ENCODE data around the gene TGM2.

Gene TGM2

DNA sequence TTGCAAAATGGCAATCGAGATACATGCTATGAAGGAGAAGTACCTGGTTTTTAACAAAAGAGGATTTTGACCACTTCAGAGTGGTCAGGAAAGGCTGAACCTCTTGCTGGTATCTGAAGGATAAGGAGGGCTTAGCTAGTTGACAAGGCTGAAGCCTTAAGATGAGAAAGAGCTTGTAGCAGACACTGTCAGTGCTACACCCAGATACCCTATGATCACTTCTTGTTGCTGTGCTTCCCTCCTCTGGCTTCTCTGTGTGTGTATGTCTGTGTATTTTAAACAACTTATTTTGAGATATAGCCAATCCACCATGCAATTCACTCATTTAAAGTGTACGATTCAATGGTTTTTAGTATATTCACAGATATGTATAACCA, 38.9 kb upstream of the TGM2 start:
- TF ChIP-seq GATA3 (IDR thresholded peaks at IDR 0.05; ENCODE audit: low read depth, low read length) (no peak), GATA2 (IDR thresholded peaks at IDR 0.05; ENCODE audit: low read depth, low read length) (no peak)

DNA sequence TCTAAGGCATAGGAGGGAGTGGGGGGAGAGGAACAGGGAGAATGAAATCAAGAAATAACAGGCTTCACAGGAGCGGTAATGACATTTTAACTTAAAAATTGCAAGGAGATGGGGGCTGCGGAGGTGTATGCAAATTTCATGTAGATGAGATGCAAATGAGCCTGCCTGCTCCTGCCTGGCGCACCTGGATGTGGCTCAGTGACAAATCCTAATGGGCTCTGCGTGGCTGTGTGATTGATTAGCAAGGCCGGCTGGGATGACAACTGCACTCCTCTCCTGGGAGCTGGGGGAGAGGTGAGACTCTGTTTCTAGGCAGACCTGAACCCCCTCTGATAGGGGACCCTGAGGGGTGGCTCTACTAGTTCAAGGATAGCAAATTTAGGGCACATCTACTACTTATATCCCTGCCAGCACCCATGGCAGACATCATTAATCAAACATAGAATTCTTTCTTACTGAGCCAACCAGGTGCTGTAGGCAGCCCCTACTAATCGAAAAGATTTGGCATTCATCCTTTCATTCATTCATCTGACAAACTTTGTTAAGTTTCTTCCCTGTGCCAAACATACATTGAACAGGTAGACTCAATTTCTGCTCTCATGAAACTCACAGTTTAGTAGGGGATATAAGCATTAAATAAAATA, 38.4 kb upstream of the TGM2 start:
- TF ChIP-seq GATA3 (IDR thresholded peaks at IDR 0.05; ENCODE audit: low read depth, low read length) (no peak), GATA2 (IDR thresholded peaks at IDR 0.05; ENCODE audit: low read depth, low read length) (no peak)

GRCh38 chr20:38202982-38203293, 37.9 kb upstream of the TGM2 start:
- TF ChIP-seq GATA3 (IDR thresholded peaks at IDR 0.05; ENCODE audit: low read depth, low read length) (no peak), GATA2 (IDR thresholded peaks at IDR 0.05; ENCODE audit: low read depth, low read length) (no peak)

- no peak for TF ChIP-seq GATA2 (IDR thresholded peaks at IDR 0.05; ENCODE audit: low read depth, low read length)
Measured at GRCh38 chr20:38202153-38202981, 37.3 kb upstream of the TGM2 start.

DNA sequence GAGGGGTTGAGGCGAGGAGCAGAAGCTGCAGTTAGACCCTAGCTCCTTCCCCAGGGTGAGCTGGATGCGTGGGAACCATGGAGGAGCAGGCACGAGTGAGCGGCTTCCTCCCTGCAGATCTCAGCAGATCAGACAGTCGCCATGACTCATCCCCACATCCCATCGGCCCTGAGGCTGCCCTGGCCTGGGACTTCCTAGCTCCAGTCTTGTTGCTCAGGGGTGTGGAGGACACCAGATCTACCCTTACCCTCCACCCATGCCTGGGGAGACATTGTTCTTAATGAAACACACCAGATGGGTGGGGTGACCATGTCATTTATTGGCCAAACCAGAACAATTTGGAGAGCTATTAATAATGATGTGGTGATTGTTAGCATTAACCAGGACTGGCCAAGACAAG, 36.3 kb upstream of the TGM2 start:
- TF ChIP-seq GATA2 (IDR thresholded peaks at IDR 0.05; ENCODE audit: low read depth, low read length) (no peak), GATA3 (IDR thresholded peaks at IDR 0.05; ENCODE audit: low read depth, low read length) (no peak)

DNA sequence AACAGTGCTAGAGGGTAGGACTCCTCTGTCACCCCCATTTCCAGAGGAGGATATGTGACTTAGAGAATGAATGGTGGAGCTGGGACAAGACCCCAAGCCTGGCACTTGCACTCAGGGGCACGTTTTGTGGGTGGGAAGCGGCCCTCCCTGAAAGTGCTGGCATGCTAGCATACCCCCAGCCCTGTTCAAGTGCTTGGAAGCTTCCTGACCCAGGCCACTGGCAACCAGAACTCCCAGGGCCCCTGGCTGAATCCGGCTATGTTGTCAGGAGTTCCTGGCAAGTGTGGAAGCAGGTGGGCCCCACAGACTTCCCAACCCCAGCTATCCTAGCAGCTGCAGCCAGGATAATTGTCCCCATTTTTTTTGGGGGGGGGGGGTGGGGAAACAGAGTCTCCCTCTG, 35.6 kb upstream of the TGM2 start:
- no peak for TF ChIP-seq GATA3 (IDR thresholded peaks at IDR 0.05; ENCODE audit: low read depth, low read length)
- TF ChIP-seq GATA2 (IDR thresholded peaks at IDR 0.05; ENCODE audit: low read depth, low read length): no peak

DNA sequence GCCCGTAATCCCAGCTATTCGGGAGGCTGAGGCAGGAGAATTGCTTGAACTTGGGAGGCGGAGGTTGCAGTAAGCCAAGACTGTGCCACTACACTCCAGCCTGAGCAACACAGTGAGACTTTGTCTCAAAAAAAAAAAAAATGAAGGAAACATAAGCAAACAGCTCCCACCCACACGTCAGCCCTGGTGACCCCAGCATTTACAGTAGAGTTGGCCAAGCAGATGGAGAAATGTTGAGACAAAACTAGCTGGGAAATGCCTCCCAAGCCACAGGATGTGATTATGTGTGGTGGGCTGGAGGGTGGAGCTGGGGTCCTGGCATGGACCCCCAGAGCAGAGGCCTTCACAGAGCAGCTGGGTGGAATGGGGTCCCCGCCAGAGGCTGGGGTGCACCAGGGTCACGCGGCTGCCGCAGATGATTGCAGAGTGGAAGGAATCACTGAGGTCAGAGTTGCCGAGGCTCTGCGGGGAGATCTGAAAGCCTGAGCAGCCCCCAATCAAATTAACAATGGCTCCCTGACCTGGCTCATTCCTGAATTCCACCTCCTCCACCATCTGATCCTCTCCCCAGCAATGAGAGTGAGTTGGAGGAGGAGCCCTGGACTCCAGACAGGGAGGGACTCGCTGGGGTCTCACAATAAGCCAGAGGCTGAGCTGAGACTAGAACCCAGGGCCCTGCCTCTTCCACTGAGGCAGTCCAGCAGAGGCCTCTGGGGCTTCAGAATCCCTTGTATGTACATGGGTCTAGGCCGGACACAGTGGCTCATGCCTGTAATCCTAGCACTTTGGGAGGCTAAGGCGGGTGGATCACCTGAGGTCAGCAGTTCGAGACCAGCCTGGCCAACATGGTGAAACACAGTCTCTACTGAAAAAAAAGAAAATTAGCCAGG, 34.7 kb upstream of the TGM2 start:
- TF ChIP-seq GATA2 (IDR thresholded peaks at IDR 0.05; ENCODE audit: low read depth, low read length): no peak
- no peak for TF ChIP-seq GATA3 (IDR thresholded peaks at IDR 0.05; ENCODE audit: low read depth, low read length)

DNA sequence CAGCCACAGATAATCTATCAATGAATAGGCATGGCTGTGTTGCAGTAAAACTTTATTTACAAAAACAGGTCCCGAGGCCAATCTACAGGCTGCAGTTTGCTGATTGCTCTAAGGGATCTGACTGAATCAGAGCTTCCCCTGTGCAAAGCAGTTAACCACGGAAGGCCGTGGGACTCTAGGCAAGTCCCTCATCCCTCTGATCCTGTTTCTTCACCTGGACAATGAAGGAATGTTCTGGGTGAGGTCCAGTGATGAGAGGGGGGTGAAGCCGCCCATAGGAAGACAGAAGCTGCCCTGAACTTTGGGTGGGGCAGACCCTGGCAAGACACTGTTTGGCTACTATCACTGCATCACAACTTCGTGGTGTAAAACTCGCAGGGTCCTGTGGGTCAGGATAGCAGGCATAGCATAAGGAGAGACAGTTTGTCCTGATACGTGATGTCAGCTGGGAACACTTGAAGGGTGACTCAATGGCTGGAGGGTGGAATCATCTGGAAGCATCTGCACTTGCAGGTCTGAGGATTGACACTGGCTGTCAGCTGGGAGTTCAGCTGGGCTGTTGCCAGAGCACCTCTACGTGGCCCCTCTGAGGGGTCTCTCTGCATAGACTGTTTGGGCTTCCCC, 33.3 kb upstream of the TGM2 start:
- TF ChIP-seq GATA2 (IDR thresholded peaks at IDR 0.05; ENCODE audit: low read depth, low read length) (no peak), GATA3 (IDR thresholded peaks at IDR 0.05; ENCODE audit: low read depth, low read length) (no peak)

DNA sequence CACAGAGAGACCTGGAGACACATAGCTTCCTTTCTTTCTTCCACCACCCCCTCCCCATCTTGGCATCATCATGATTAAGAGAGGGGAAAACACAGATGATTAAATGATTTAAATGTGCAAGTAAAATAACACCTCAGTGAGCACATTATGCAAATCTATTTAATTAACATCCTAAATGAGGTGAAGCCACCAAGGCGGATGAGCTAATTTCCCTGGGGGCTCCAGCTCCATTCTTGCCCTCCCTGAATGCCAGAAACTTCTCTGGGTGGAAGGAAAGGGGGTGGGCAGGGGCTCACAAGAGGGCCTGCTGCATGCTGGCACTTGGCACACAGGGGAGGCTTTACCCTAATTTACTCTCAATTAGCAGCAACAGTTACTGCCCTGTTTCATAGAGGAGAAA, 32.5 kb upstream of the TGM2 start:
- TF ChIP-seq GATA3 (IDR thresholded peaks at IDR 0.05; ENCODE audit: low read depth, low read length): no peak
- TF ChIP-seq GATA2 (IDR thresholded peaks at IDR 0.05; ENCODE audit: low read depth, low read length): no peak

DNA sequence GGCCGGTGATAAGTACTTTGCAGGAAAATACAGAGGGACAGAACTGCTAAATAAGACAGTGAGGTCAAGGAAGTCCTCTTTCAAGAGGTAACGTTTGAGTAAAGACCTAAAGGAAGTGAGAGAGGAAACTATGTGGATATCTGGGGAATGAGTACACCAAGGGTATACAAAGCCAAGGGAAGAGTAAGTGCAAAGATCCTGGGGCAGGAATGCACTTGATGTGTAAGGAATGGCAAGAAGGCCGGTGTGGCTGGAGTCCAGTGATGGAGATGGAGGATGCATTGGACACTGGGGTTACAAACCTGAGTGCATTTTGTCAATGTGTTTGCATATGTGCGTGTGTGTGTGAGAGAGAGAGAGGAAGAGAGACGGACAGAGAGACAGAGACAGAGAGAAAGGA, 32.1 kb upstream of the TGM2 start:
- no peak for TF ChIP-seq GATA3 (IDR thresholded peaks at IDR 0.05; ENCODE audit: low read depth, low read length)
- no peak for TF ChIP-seq GATA2 (IDR thresholded peaks at IDR 0.05; ENCODE audit: low read depth, low read length)

GRCh38 chr20:38196592-38196991, 31.5 kb upstream of the TGM2 start:
- TF ChIP-seq GATA3 (IDR thresholded peaks at IDR 0.05; ENCODE audit: low read depth, low read length) (no peak), GATA2 (IDR thresholded peaks at IDR 0.05; ENCODE audit: low read depth, low read length) (no peak)

- no peak for TF ChIP-seq GATA3 (IDR thresholded peaks at IDR 0.05; ENCODE audit: low read depth, low read length)
- TF ChIP-seq GATA2 (IDR thresholded peaks at IDR 0.05; ENCODE audit: low read depth, low read length): no peak
Measured at GRCh38 chr20:38196076-38196475, 31.0 kb upstream of the TGM2 start.

DNA sequence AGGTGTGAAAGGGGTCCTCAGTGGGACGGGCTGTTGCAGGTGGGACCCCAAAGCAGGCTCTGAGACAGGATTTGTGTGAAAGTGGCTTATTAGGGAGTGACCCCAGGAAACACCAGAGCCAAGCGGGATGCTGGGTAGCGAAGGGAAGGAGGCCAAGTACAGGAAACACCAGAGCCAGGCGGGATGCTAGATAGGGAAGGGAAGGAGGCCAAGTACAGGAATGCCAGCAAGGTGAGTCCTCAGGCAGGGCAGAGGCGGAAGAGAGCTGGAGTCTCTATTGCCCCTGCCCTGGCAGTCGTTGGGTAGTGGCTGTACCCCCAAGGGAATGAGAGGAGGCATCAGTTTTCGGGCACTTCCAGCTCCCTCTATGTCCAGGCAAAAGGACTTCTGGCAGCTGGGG, 30.5 kb upstream of the TGM2 start:
- no peak for TF ChIP-seq GATA2 (IDR thresholded peaks at IDR 0.05; ENCODE audit: low read depth, low read length)
- no peak for TF ChIP-seq GATA3 (IDR thresholded peaks at IDR 0.05; ENCODE audit: low read depth, low read length)

DNA sequence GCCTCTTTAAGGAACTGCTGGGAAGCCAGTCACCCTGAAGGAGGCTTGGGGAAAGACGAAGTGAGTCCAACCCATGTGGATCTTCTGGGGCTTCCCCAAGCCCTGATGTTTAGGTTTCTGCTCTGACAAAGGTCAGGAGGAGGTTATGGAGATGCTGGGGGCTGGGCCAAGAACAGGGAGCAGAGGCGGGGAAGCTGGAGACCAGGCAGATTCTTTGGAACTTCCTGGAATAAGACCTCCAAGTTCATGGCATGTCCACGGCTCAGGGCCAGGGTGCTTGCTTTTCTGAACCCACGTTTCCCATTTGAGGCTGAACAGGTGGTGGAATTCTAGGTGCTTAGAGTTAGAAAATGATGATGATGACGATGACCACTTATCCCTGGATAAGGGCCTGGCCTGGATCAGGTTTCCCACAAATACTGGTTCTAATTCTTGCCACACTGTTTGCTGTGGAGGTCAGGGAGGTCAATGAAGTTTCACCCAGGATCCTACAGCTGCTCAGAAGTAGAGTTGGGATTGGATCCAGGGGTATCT, 30.0 kb upstream of the TGM2 start:
- TF ChIP-seq GATA3 (IDR thresholded peaks at IDR 0.05; ENCODE audit: low read depth, low read length) (no peak), GATA2 (IDR thresholded peaks at IDR 0.05; ENCODE audit: low read depth, low read length) (no peak)
